Measurements from ENCODE around the gene CELF4.

GRCh38 chr18:37351110-37351509 is 214.5 kb downstream of the CELF4 start:
- TF ChIP-seq, protein P1, sequence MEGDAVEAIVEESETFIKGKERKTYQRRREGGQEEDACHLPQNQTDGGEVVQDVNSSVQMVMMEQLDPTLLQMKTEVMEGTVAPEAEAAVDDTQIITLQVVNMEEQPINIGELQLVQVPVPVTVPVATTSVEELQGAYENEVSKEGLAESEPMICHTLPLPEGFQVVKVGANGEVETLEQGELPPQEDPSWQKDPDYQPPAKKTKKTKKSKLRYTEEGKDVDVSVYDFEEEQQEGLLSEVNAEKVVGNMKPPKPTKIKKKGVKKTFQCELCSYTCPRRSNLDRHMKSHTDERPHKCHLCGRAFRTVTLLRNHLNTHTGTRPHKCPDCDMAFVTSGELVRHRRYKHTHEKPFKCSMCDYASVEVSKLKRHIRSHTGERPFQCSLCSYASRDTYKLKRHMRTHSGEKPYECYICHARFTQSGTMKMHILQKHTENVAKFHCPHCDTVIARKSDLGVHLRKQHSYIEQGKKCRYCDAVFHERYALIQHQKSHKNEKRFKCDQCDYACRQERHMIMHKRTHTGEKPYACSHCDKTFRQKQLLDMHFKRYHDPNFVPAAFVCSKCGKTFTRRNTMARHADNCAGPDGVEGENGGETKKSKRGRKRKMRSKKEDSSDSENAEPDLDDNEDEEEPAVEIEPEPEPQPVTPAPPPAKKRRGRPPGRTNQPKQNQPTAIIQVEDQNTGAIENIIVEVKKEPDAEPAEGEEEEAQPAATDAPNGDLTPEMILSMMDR (IDR thresholded peaks at IDR 0.05; ENCODE audit: insufficient read depth, low read length), result no peak
- TF ChIP-seq POLR2AphosphoS5 (IDR thresholded peaks at IDR 0.05; ENCODE audit: low read depth) (no peak), SPI1 (IDR thresholded peaks at IDR 0.05; ENCODE audit: borderline replicate concordance, low read depth) (no peak)
- TF ChIP-seq, protein P2, sequence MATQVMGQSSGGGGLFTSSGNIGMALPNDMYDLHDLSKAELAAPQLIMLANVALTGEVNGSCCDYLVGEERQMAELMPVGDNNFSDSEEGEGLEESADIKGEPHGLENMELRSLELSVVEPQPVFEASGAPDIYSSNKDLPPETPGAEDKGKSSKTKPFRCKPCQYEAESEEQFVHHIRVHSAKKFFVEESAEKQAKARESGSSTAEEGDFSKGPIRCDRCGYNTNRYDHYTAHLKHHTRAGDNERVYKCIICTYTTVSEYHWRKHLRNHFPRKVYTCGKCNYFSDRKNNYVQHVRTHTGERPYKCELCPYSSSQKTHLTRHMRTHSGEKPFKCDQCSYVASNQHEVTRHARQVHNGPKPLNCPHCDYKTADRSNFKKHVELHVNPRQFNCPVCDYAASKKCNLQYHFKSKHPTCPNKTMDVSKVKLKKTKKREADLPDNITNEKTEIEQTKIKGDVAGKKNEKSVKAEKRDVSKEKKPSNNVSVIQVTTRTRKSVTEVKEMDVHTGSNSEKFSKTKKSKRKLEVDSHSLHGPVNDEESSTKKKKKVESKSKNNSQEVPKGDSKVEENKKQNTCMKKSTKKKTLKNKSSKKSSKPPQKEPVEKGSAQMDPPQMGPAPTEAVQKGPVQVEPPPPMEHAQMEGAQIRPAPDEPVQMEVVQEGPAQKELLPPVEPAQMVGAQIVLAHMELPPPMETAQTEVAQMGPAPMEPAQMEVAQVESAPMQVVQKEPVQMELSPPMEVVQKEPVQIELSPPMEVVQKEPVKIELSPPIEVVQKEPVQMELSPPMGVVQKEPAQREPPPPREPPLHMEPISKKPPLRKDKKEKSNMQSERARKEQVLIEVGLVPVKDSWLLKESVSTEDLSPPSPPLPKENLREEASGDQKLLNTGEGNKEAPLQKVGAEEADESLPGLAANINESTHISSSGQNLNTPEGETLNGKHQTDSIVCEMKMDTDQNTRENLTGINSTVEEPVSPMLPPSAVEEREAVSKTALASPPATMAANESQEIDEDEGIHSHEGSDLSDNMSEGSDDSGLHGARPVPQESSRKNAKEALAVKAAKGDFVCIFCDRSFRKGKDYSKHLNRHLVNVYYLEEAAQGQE (IDR thresholded peaks at IDR 0.05; ENCODE audit: insufficient replicate concordance, low read depth), result no peak
